Keratinocyte (primary cell): ENCODE data around the gene CCN6. TPM values are rescaled to one million over a fixed set of nuclear protein-coding genes. Genes with fewer than 3 reads are reported as not detected.
A peak's percentile ranks its signal among the peaks of the same experiment; 100 is the strongest.

Source experiments
- DNase-seq: peaks from one replicate; pipeline ENCODE4 v3.0.0-alpha.2; 2011; ENCODE audit warnings: low read depth, missing footprints, low spot score
- FAIRE-seq: peaks from 2 replicates; lab custom pipeline; 2011; peaks lifted over from hg19 to GRCh38; lab: Jason Lieb, UNC
- H2AFZ ChIP-seq: 2 replicates; pipeline ENCODE4 v1.6.0; 2012; ENCODE audit warnings: low read length, control low read depth, inconsistent platforms; ENCODE audit not compliant: control insufficient read depth
- H3K27ac ChIP-seq: 2 replicates; pipeline ENCODE4 v1.5.1; 2011; ENCODE audit warnings: low read length; ENCODE audit not compliant: control insufficient read depth, insufficient read depth
- H3K27me3 ChIP-seq: 3 replicates; pipeline ENCODE4 v1.6.0; 2011; ENCODE audit warnings: low read length; ENCODE audit not compliant: control insufficient read depth, insufficient read depth; ENCODE audit errors: extremely low read depth
- H3K36me3 ChIP-seq, 2 experiments: 2 replicates in 1 of 2; 3 replicates in 1 of 2; pipeline ENCODE4 v1.5.1; 2011; ENCODE audit warnings: low read length in 2 of 2, mild to moderate bottlenecking in 1 of 2; ENCODE audit not compliant: control insufficient read depth in 2 of 2, insufficient read depth in 2 of 2; ENCODE audit errors: extremely low read depth in 1 of 2
- H3K4me1 ChIP-seq: 3 replicates; pipeline ENCODE4 v1.5.1; 2011; ENCODE audit warnings: low read length; ENCODE audit not compliant: control insufficient read depth, insufficient read depth; ENCODE audit errors: extremely low read depth
- H3K4me2 ChIP-seq: 3 replicates; pipeline ENCODE4 v1.6.0; 2011; ENCODE audit warnings: low read depth, low read length; ENCODE audit not compliant: control insufficient read depth, insufficient read depth; ENCODE audit errors: extremely low read depth
- H3K4me3 ChIP-seq, 3 experiments: fragments of 200-600 bp in 1 of 3; sonication (generic) in 1 of 3; 2 replicates in 2 of 3; 3 replicates in 1 of 3; pipeline ENCODE4 v1.5.1; 2011 to 2016; ENCODE audit warnings: low read length in 3 of 3, mild to moderate bottlenecking in 3 of 3, control low read depth in 2 of 3, inconsistent platforms in 1 of 3, low read depth in 1 of 3, mixed read lengths in 1 of 3, mixed run types in 1 of 3, moderate library complexity in 1 of 3; ENCODE audit not compliant: control insufficient read depth in 2 of 3, insufficient read depth in 2 of 3; ENCODE audit errors: extremely low read depth in 1 of 3
- H3K79me2 ChIP-seq: 2 replicates; pipeline ENCODE4 v1.6.0; 2012; ENCODE audit warnings: low read length; ENCODE audit not compliant: control insufficient read depth, insufficient read depth
- H3K9ac ChIP-seq: 3 replicates; pipeline ENCODE4 v1.6.0; 2011; ENCODE audit warnings: low read length; ENCODE audit not compliant: control insufficient read depth, insufficient read depth; ENCODE audit errors: extremely low read depth
- H3K9me1 ChIP-seq: 3 replicates; pipeline ENCODE4 v1.6.0; 2011; ENCODE audit warnings: low read length; ENCODE audit not compliant: control insufficient read depth, insufficient read depth; ENCODE audit errors: extremely low read depth
- H3K9me3 ChIP-seq: 2 replicates; pipeline ENCODE4 v1.5.1; 2012; ENCODE audit warnings: low read depth, low read length; ENCODE audit not compliant: control insufficient read depth
- H4K20me1 ChIP-seq: 3 replicates; pipeline ENCODE4 v1.6.0; 2011; ENCODE audit warnings: low read length; ENCODE audit not compliant: control insufficient read depth, insufficient read depth; ENCODE audit errors: extremely low read depth
- CTCF ChIP-seq, 3 experiments: IDR thresholded peaks in 1 of 3; conservative IDR thresholded peaks in 1 of 3; optimal IDR thresholded peaks in 1 of 3; 2 replicates in 2 of 3; 3 replicates in 1 of 3; pipeline versions ENCODE3 to v1.5.1; 2011; ENCODE audit warnings: low read length in 3 of 3, mild to moderate bottlenecking in 3 of 3, moderate library complexity in 2 of 3, control low read depth in 1 of 3, inconsistent platforms in 1 of 3; ENCODE audit not compliant: insufficient read depth in 2 of 3; ENCODE audit errors: extremely low read depth in 1 of 3
- EZH2 ChIP-seq: IDR thresholded peaks from one replicate; pipeline ENCODE4 v1.6.1; 2012; ENCODE audit warnings: inconsistent platforms, mild to moderate bottlenecking, low read length, moderate library complexity
- dilution Hi-C: fragments of 300-500 bp; cut with MboI; formaldehyde crosslinking; loops from one replicate; pipeline ENCODE4 v1.7.0; 2020; ENCODE audit warnings: low sequenced_read_pairs; ENCODE audit not compliant: extremely low pct_ligation_motif_present
- polyA plus RNA-seq, 5 experiments: library from polyadenylated mRNA; depleted of rRNA in 3 of 5; stranded (reverse) in 3 of 5; stranded (forward) in 1 of 5; unstranded in 1 of 5; fragments of >200 nt; gene quantifications; 1 replicate in 1 of 5; 2 replicates in 3 of 5; 3 replicates in 1 of 5; pipeline versions ENCODE4 v1.2.1 to v1.2.3, GENCODE V29; 2011 to 2012; ENCODE audit warnings: missing spikeins in 2 of 5, low read depth in 1 of 5, low replicate concordance in 1 of 5

CCN6 gene
- polyA plus RNA-seq, 1 donor (not counting 4 experiments of a cell fraction or from before 2014, with no cell fraction given) = 0.90 TPM

GRCh38 chr6:112037783-112038216 lies 16.1 kb upstream of the CCN6 start:
- peak; percentile 48 for FAIRE-seq

DNA sequence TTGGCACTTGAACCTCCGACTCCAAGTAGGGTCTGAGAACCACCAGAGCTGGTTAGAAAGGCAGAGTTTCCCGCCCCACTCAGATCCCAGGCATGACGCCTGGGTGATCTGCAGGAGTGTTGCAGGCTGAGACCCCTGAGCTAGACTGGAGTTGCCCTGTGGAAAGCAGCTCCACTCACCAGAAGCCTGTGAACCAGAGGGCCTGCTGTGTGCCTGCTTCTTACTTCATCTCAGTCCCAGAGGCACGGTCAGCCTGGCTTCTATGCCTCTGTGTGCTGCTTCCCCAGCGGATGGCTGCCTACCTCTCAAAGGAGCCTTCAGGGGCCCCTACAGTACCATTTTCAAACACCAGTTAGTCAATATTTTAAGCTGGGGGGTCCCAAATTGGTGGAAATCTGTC lies 15.6 kb upstream of the CCN6 start:
- H2AFZ ChIP-seq = peak overlapping the region; percentile 10
- DNase-seq = no peak
- dilution Hi-C loops = no loop called here

More at GRCh38 chr6:112037783-112038216, 16.1 kb upstream of the CCN6 start:
- Histone ChIP-seq H2AFZ (peak overlapping the region; percentile 10), H3K9ac (no peak overlapping the region), H3K27me3 (peaks cover 4% of the 10 kb centered on the region), H4K20me1 (no peaks in the 10 kb centered on the region), H3K36me3 (no peaks in the 10 kb centered on the region), H3K4me3 (no peak overlapping the region), H3K79me2 (no peaks in the 10 kb centered on the region), H3K9me1 (no peaks in the 10 kb centered on the region), H3K4me2 (peak overlapping the region; percentile 37), H3K27ac (no peak overlapping the region), H3K9me3 (no peaks in the 10 kb centered on the region), H3K4me1 (peaks cover 4% of the 10 kb centered on the region)
- no peak for DNase-seq
- dilution Hi-C loops = no loop called here
- TF ChIP-seq CTCF (optimal IDR thresholded peaks at IDR 0.05 in 1 of 3, IDR thresholded peaks at IDR 0.05 in 1 of 3, conservative IDR thresholded peaks at IDR 0.05 in 1 of 3; ENCODE audit: extremely low read depth in 1 of 3, insufficient read depth in 2 of 3, low read length in 3 of 3) = no peak
- no peak for TF ChIP-seq EZH2

More for the DNA sequence above, 15.6 kb upstream of the CCN6 start:
- Histone ChIP-seq H3K36me3 (no peaks in the 10 kb centered on the region), H3K79me2 (no peaks in the 10 kb centered on the region), H3K9me3 (no peaks in the 10 kb centered on the region), H4K20me1 (no peaks in the 10 kb centered on the region), H3K4me1 (peaks cover 4% of the 10 kb centered on the region), H3K27me3 (peaks cover 4% of the 10 kb centered on the region), H3K9ac (no peak overlapping the region), H3K9me1 (no peaks in the 10 kb centered on the region), H3K4me2 (no peak overlapping the region), H3K4me3 (no peak overlapping the region), H3K27ac (no peak overlapping the region)
- no peak for TF ChIP-seq CTCF (optimal IDR thresholded peaks at IDR 0.05 in 1 of 3, IDR thresholded peaks at IDR 0.05 in 1 of 3, conservative IDR thresholded peaks at IDR 0.05 in 1 of 3; ENCODE audit: extremely low read depth in 1 of 3, insufficient read depth in 2 of 3, low read length in 3 of 3)
- no peak for TF ChIP-seq EZH2
- FAIRE-seq = no peak
